Fibroblast of gingiva (primary cell): Measurements from ENCODE around the gene UBL3.

Source experiments
- DNase-seq: peaks from one replicate; pipeline ENCODE4 v3.0.0-alpha.2; 2011; ENCODE audit warnings: low read depth

Gene UBL3, protein sequence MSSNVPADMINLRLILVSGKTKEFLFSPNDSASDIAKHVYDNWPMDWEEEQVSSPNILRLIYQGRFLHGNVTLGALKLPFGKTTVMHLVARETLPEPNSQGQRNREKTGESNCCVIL

DNA sequence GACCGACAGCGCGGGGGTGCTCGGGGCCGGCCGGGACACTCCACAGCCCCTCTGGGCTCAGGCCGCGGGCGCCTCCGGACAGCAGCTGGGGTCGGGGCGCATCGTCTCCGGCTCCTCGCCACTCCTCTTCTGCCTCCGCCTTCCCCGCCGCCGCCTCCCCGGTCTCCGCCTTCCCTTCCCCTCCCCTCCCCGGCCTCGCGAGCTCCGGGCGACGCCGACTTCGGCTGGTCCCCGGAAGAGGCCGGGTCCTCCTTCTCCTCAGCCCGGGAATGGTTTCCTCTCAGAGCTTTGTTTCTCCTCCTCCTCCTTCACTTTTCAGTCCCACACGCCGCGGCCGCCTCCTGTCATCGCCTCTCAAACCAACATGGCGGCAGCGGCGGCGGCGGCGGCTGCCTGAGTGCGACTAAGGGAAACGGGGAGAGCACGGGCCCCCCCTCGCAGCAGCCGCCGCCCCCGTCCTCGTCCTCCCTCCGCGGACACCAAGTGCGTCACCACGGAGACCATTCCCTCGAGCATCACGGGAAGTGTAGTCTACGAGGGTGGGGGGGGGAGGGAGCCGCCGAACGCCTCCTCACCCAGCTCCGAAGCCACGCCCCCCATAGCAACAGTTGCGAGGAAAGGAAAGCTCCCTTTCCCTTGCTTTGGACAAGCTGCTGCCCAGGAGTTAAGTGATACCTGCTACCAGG lies at the start of gene UBL3:
UBL3 (minus strand) TSS at position 405 of the 686 bp plus-strand sequence. CDS start 1,079 bp downstream, outside the sequence.
- DNase-seq: peak; percentile 96

DNA sequence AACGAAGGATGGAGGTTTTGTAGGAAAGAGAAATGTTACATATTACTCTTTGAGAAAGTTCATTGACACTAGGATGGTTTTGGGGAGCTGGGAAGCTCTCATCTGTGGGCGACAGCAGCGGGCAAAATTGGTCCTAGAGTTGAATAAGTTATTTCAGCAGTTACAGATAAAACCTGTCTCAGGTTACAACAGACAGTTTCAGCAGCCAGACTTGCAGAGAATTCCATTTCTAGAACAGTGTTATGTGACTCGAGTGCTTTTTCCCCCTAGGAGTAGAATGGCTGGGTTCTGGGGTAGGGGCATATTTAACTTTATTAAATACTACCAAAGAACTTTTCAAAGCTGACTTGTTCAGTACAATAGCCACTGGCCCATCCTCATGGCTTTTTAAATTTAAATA lies 46.7 kb upstream of the UBL3 start:
- no peak for DNase-seq

DNA sequence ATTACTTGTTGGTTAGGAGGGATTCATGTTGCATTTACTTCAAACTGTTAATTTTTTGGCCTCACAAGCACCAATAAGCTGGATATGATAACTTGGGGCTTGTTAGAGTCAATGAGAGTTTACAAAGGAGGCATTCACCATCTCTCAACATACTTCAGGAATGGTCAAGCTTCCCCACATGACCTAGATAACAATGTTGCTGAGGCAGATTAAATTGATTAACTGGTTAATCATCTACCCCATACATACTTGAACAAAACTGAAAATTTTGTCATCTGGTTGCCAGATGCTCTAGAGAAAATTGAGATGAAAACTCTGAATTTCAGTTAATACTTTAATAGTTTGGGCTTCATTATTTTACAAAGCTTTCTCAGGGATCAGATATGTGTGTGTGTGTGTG lies 43.0 kb upstream of the UBL3 start:
- no peak for DNase-seq

DNA sequence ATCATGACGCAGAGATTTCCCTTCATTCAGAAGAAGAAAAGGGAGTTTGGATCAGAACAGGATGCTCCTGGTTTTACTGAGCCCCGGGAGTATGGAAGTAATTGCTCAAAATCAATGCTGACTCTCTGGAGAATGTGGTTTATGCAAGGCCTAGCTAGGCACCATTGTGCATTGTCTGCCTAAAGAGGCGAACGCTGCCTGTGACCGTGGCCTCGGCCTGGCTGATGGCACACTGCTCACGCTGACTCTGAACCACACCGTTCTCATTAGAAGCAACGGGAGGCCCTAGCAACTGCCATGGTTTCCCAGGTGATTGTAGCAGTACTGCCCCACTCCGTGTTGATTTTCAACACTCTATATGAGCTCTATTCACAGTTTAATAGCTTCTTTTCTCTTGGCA lies 41.7 kb upstream of the UBL3 start:
- DNase-seq: no peak

DNA sequence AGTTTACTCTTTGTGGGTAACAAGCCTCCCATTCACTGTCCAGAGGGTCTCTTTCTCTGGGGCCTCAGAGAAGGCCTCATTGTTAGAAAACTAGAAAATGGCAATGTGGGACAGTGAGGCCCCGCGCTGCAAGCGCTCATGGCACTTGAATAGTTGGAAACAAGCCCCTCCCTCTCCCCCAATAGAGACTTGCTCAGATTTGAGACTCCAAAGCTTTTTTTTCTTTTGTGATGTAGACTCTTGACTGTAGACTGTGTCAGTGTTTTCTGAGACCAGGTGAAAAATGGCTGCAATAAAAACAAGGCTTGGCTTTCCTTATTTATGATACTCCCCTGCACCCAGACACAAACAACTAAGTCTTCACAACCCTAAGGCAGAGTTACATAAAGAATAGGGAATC lies 38.7 kb upstream of the UBL3 start:
- DNase-seq: no peak

DNA sequence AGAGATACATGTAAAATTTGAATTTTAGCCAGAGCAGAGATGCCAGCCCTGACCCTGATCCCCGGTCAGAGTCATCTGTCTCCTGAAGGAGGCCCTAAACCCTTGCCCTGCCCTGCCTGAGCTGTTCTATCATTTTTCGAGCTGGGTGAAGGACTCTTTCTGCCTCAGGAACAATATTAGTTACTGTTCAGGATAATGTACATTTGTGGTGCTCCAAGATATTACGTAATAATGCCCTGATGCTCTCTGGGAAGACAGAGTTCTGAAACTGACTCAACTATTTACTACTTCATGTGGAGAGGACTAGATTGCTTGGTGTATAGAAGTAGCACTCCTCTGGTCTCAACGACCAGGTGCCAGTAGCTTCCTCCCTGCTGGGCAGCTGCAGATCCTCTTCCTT lies 37.9 kb upstream of the UBL3 start:
- DNase-seq: no peak

DNA sequence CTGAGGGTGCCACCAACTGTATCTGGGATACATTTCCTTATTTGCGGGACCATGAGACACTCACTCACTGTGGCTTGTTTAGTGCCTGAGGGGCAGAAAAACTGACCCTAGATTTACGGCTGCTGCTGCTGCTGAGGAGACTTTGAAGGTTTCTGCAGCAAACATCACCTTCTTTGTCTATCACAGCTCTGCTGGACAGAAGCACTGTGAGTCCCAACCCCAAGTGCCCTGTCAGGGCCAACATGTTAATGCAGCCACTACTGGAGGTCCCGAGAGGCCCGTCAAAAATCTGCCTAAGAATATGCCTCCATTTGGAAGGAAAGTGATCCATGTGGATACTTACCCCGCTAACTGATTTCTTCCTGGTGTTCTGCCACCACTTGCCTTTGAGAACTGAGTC lies 37.3 kb upstream of the UBL3 start:
- DNase-seq: no peak

DNA sequence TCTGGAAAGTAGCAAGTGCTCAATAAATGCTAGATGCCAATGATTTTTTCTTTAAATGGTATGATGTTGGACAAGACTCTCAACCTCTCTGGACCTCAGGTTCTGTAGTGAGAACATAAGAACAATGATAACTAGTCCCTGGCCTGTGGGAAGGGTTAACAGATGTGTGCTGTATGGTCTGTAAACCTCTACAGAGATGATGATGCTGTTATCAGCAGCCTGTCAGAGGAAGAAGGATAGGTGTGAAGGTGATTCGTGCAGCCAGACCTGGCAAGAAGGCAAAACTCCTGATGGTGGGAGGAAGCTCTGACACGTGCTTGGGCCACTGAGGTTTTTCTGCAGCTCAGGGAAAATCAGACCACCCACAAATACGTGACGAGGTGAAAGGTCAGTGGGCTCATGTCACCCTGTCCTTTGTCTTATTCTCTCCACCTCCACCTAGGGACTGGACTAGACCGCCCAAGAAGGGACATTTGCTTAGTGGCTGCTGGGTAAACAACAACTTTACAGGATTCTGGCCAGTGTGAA lies 36.7 kb upstream of the UBL3 start:
- no peak for DNase-seq

DNA sequence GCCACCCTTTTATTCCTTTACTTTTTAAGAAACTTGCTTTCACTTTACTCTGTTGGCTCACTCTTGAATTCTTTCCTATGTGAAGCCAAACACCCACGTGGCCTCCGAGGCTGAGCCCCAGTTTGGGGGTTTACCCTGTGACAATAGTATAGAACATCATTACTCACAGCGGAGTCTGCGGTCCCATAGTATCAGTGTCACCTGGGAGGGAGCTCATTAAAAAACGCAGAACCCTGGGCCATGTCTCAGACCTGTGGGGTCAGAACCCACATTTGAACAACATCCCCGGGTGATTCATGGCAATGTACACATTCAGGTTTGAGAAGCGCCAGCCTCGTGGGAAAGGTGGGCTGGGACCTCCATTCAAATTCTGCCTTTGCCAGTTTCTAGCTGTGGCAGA lies 36.0 kb upstream of the UBL3 start:
- DNase-seq: no peak

DNA sequence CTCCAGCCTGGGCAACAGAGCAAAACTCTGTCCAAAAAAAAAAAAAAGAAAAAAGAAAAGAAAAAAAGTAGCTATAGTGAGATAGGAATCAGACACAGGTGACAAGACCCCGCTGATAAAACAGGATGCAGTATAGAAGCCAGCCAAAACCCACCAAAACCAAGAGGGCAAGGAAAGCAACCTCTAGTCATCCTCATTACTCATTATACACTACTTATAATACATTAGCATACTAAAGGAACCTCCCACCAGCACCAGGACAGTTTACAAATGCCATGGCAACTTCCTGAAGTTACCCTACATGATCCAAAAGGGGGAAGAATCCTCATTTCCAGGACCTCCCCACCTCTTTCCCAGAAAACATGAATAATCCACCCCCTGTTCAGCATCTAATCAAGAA lies 35.6 kb upstream of the UBL3 start:
- DNase-seq: no peak

DNA sequence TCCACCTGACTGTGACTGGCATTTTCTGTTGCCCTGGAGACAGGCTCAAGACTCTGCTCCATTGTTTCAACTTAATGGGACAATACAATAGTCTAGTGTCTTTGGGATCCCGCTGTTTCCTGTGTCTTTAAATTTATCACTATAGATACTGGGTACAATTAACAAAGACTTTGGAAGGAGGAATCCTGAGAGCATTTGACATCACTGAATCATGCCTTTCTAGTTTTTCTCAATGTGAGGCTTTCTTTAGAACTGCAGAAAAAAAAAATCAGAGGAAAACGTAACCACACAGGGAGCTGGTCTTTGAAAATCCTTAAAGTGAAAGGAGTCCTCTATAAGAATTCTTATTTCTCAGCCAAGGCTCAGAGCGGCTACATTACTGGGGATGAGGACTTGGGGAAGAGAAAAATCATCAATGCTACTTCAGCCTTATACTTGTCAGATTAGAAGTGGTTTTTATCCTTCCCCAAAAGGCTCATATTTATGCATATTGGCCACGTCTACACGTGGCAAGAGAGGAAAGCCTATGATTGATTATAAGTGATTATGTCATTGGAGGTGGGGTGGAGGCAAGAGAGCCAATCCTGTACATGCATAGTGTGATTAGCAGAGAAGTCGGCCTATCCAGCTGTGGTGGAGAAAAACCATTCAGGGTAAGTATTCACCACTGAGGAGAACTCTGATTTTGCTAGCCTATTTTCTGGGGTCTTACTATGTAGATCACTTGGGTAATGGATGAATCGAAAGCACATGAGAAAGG lies 34.4 kb upstream of the UBL3 start:
- DNase-seq: no peak

DNA sequence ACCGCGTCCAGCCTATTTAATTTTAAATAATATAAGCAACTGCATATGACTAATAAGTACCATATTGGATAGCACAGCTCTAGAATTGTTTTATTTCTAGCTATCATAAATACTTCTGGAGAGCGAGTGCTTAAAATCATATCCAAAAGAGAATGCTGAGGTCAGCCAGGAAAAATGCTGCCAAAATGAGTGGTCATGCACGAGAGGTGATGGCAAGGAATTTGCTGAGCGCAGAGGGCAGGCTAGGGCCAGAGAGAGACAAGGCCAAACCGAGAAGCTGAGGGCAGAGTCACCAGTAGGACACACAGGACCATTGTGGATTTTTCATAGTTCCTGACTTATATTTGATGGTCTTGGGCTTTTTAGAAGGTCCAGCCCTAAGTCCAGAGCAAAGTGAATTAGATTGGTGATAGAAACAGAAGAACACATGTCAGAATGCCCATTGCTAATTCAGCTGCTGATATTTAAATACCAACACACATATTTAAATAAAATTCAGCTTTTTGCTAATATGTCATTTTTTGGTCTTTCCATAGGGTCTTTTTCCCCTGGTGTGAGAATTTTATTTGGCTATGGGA lies 33.6 kb upstream of the UBL3 start:
- DNase-seq: no peak

DNA sequence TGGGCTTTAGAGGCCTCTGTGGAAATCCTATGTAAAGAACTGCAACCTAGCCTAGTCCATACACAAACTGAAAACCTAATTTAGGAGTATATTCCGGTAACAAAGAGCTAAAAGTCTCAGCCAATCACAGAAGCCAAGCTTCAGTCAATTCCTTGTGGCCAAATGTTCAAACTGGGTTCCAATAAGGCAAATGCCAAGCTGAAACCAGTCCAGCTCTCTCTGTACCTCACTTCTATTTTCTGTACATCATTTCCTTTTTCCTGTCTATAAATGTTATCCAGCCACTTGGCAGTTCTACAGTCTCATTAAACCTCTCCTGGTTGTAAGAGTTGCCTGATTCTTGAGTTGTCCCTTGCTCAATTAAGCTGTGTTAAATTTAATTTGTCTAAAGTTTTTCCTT lies 31.7 kb upstream of the UBL3 start:
- no peak for DNase-seq

DNA sequence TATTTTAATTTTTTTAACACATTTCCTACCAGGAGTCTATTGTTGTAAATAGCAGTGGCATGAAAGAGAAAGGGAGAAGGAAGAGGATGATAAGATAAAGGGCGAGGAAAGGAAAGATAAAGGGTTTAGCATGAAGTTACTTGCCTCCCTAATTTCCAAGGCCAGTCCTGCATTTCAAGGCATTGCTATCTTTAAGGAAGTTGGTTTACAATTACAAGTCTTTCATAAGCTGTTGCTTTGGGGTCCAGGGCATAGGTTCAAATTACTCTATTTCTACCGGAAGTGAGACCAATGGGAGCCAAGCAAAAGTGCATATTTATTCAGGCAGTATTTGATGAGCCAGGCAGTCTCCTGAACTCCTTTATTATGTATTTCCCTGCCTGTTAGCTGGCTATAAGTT lies 27.7 kb upstream of the UBL3 start:
- DNase-seq: no peak

DNA sequence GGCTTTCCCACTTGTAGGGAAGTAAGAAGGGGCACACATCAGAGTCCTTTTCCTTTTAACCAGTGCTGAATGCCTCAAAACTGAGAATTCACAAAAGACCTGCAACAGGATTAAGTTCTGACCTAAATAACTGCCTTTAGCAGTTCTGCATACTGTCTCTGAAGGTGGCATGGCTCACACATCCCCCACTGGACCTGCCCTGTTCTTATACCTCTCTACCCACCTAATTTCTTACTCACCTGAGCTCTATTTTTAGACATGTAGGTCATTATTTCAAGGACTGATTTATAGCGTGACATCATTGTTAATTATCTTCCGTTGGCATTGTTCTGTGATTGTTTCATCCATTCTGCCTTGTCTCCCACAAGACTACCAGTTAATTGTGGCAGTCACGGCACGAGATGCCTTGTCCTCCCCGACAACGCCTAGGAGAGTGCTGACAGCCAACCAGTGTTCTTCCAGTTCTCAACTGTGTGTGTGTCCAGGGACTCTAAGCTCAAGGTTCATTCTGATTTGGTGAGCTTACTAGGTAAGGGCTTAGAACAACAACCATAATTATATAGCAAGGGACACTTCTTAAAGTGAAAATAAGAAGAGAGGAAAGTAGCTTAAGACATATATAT lies 27.1 kb upstream of the UBL3 start:
- no peak for DNase-seq

DNA sequence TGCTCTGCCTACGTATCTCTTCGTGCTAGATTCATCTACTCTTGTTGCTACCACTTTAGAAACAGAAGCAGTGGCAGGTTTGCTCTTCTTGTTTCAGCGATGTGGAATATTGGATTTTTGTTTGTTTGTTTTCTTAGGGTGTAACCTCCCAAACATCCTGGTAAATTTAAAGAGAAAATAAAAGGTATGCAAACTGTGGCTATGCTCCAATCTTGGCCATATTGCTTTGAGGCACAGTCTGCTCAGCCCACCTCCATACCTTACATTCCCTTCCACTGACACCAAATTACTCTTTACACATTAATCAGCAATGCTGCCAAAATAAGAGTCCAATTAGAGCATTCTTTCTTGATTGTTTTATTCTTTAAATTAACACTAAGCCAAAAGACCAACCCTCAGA lies 25.2 kb upstream of the UBL3 start:
- no peak for DNase-seq

DNA sequence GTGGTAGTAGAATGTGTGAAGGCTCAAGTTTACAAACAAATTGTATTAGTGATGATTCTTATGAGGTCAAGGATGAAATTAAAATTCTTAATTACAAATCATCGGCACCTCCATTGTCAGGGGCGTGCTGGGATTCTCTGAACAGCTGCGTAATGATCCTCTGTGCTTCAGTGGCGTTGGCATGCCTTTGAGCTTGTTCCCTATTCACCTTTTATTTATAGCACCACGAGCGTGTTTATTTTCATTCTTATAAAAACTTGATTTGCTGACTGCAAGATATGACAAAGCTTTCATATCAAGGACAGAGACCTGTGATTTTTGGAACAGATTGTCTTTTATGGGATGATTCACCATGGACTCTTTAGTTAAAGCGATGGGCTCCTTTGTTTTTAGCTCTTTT lies 18.2 kb upstream of the UBL3 start:
- DNase-seq: no peak

DNA sequence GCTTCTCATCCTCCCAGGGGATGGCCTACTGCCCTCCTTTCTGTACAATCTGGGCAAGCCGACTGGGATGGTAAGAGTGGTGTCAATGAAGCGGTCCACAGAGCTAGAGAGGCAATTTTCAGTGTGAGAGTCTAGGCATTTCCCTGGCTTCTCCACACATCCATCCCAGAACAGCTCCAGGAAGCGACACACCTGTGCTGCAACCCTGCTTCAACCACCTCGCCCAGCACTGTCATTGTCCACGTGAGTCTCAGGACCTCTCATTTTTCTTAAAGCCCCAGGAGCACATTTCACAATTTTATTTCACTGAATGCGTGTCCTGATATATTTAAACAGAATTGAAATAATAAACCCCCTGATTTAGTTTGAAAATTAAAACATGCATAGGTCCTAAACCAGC lies 15.5 kb upstream of the UBL3 start:
- no peak for DNase-seq

DNA sequence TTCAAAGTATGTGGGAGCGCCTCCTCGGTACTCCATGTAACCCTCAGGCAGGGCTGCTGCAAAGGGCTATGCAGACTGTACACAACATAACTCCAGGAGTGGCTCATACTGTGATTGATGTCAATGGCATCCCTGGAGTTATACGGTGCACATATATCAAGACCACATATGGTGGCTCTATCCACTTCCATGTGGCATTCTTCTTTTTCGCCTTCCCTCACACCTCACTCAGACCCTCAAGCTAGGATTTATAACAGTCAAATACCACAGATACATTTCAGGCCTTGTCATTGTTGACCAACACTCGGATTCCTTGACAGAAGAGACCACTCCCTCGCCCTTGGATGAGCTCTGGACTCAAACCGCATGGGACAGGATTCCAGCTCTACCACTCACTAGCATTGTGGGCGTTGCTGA lies 11.3 kb upstream of the UBL3 start:
- DNase-seq: no peak

DNA sequence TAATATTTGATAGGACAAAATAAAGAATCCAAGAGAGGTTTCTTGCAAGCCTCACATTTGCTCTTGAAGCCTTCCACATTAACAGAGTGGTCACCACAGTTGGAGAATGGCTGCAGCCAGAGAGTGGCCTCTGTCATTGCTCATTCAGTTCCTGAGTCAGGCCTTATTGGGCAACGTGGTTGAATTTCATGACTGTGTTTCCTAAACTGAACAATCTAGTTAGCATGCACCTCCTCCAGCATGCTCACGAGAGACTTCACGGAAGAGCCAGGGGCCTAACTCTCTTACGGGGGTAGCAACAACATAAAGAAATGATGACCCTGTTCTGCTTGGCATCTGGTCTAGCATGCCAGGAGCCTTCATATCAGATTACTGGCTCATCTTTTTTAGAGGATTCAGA lies 9.6 kb upstream of the UBL3 start:
- DNase-seq: peak; percentile 49

DNA sequence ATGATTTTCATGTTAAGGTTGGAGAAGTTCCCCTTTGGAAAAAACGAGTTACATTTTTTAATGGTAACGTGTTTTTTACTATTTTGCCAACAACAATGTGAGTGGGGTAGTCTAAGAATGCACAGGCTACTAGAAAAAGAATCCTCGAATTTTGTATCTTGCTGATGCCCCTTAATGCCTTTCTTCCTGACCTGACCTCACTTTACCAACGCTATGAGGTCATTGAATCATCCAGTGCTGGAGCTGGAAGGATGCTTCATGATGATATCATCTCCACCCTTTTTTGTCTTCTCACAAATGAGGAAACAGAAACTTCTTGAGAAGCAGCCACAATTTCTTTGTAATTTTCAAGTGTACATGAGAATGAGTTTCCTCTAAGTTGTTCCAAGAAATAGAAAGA lies 8.2 kb upstream of the UBL3 start:
- no peak for DNase-seq

DNA sequence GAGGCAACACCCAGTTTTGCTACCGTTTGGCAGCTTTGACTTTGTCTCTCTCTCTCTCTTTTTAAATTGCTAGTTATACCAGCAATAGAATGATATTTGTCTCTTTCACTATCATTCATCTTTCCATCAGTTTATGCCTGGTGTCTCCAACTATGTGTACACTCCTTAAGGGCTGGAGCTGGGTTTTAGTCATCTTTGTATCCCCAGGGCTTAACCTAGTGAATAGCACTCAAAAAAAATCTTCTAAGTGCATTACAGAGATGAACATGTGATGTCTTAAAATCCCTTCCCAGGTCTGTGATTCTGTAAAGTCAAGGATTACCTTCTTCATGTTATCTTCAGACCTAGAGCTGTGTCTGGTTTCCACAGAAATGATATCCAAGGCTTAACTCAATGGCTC lies 7.8 kb upstream of the UBL3 start:
- DNase-seq: no peak

DNA sequence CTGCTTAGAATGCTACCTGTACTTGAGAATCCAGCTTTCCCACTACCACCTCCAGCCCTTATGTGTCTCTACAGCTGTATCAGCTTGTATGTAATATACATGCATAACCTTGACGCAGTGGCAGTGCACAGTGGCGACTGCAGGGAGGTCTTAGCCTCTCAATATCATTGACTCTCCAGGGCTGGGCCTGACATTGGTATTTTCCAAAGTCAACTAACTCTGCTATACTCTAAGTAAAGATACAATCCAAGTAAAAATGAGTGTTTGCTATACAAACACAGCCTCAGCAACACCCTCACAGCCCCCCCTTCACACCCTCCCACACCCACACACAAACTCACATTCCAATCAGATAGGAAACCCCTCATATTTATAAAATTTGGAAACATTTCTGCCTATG lies 6.7 kb upstream of the UBL3 start:
- no peak for DNase-seq
